ENCODE data around the gene POLR3A.
"Not testable (repeated sequence)": the region's sequence is repeated elsewhere in the genome, so short reads cannot be mapped to it uniquely, and the experiment has no call there.

Gene POLR3A

DNA sequence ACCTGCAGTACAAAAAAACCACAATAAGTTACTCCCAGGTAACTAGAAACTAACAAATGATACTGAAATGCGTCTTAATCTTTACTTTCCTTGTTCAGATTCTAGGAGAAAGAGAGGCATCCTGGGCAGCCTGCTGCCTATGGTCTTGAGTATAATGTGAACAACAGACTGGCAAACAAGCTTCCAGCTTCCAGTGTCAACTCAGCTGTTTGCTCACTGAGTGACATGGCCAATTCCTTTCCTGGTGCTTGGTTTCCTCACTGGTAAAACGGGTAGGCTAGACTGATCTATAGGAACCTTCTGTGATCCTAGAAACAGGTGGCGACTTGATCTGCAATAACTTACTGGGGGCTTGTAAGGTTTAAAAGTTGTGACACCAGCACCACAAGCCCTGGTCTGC lies 10.1 kb downstream of the POLR3A start:
- DNase-seq = no peak

DNA sequence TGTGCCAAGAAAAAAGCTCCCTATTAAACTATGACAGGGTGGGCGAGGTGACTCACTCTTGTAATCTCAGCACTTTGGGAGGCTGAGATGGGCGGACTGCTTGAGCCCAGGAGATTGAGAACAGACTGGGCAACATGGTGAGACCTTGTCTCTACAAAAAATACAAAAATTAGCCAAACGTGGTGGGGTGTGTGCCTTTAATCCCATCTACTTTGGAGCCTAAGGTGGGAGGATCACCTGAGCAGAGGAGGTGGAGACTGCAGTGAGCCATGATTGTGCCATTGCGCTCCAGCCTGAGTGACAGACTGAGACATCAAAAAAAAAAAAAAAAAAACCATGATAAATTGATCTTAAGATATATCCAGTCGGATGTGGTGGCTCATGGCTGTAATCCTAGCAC lies 11.5 kb downstream of the POLR3A start:
- no peak for DNase-seq

DNA sequence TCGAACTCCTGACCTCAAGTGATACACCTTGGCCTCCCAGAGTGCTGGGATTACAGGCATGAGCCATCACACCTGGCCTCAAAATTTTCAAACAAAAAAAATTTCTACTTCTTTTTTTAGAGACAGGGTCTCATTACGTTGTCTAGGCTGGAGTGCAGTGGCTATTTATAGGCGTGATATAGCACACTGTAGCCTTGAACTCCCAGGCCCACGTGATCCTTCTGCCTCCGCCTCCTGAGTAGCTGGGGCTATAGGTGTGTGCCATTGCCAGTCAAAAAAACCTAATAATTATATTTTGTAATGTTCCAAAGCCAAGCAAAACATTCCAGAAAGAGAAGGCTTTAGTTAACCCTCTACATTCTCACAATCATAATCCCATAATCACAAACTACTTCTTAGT lies 13.8 kb downstream of the POLR3A start:
- DNase-seq = no peak

DNA sequence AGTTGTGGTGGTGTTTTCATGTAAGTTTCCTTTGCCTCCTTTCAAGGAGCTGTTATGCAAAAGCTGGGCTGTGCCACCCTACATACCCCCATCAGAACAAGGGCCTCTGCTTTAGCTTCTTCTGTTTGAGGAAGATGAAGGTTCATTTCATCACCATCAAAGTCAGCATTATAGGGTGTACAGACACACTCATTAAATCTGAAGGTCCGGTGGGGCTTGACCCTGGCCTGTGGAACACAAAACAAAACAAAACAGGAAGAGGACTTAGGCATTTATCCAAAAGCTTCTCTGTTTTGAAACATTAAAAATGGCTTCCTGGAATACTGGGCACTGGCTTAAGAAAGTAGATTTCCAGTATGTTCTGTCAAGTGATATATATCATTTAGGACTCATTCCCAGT lies 15.8 kb downstream of the POLR3A start:
- DNase-seq = no peak

DNA sequence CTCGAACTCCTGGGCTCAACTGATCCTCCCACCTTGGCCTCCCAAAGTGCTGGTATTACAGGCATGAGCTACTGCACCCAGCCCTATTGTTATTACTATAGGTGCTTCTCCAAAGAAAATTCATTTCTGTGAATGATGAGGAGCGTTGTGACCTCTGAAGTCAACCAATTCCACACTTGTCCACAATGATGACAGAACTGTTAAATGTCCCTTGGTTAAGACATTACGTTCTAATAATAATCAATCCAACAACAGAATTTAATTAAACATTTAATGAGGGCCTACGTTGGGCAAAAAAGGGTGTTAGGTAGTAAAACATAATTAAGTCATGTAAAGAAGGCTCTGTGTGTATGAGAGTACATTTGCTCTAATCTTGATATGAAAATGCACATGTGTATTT lies 18.2 kb downstream of the POLR3A start:
- DNase-seq = no peak

DNA sequence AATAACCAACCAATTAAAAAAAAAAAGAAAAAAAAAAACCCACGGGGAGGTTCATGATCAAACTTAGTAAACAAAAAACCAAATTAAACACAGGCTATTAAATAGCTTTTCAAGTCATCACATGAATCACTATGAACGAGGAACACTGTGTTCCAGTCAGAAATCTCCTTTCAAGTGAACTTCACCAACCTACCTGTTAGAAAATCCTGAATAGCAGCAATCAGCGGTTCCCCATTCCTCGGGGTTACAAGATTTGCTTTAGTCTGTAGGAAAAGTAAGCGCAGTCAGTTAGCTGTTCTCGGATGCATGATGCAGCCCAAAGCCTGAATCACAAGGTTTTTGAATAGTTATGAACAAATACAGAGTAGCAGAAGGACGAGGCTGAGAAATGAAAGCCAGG lies 19.0 kb downstream of the POLR3A start:
- DNase-seq = no peak

DNA sequence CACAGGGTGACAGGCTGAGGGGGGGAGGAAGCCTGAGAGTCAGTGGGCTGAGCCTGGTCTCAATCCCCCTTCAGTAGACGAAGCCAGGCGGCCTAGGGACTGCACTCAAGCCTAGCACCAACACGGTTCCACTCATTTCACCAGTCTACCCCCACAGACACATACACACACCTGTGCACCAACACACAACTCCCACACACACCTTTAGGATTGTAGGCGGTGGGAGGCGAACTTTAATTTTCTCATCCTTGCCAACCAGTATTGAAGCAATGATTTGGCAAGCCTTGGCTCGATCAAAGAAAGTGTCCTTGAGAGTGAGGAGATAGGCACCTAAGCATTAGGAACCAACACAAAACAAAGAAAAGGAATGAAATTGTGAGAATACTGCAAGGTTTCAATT lies 19.7 kb downstream of the POLR3A start:
- DNase-seq = no peak

DNA sequence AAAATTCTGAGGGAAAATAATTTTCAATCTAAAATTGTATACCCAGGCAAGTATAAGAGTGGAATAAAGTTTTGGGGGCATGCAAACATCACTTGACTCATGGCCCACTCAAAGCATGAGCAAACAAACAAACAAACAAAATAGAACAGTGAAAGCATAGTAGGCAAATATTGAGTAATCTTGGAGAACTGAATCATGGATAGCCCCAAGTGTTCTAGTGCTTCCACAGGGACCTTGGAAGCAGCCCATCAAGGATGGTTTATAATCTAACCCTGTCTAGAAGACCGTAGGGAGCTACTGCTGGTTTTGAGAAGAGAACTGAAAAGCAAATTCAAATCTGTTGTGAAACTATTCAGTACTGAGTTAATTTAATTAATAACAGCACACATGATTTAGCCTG lies 22.1 kb downstream of the POLR3A start:
- no peak for DNase-seq

DNA sequence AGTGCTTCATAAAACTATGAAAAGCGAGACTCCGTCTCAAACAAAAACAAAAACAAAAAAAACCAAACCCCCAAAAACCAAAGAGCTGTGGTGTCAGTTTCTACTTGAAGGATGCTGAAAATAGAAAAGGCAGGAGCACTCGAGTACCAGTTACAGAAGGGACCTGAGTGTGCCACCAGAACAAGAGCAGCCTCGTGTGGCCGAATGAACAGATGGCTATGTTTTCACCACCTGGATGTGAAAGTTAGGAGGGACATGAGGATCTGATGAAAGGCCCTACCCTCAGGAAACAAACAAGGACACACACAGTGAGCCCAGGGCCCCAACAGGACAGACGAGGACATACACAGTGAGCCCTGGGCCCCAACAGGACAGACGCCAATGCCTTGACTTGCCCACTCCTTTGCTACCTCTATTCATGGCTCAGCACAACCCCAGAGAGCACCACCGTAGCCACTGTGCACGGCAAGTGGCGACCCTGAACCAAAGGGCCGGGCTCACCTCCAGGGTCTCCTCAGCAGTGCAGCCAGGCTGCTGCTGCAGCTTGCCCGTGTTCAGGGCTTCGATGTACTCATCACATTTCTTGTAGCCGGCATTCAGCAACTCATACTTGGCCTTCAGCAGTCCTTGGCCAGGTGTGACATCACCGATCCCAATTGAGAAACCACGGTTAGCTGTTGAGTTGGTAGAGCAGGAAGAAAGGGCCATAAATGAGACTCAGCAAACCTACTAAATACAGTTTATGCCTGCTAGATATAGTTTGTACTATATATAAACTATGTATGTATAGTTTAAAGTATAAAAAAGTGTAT lies 24.9 kb downstream of the POLR3A start:
- DNase-seq = no peak

DNA sequence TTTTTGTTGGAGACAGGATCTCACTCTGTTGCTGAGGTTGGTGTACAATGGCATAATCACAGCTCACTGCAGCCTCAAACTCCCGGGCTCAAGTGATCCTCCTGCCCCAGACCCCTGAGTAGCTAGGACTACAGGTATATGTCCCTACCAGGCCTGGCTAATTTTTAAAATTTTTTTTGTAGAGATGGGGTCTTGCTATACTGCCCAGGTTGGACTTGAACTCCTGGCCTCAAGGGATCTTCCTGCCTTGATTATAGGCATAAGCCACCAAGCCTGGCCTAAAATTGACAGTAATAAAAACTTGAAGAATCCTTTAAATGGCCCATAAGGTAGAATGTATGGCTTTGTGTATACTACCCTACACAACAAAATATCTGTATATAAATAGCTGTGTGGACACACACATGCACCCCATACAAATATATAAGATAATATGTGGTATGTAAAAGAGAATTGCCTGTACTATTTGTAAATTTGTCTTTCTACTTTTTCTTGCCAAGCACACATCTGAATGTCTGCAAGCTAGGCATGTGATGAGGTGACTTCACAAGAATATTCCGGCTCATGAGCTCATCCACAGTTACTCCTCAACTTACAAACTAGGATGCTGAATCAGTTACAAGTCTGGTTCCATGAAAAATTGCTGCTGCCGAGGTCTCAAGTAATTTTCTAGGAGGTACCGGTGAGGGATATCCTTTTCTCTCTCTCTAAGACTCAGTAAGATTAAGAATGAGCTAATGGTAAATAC lies 26.6 kb downstream of the POLR3A start:
- DNase-seq = no peak

DNA sequence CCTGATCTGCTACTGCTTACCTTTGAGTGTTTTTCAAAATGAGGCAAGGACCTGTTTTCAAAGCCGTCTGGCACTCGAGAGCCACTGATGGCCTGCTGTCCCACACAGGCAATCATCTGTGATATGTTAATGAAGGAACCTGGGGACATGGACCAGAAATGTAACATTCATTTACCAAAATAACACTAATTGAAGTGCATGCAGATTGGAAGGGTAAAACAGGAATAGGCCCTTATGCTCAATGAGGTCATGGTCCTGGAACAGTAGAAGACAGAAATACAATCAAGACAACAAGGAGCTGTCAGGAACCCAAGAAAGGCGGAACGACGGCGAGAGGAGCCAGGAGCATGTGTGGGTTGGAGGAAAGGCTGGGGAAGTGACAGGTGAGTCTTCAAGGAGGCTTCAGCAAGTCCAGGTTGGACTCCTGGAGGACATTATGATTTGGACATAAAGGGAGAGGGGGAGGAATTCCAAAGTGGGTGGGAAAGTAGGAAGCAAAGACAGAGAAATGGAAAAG lies 28.3 kb downstream of the POLR3A start:
- no peak for DNase-seq

DNA sequence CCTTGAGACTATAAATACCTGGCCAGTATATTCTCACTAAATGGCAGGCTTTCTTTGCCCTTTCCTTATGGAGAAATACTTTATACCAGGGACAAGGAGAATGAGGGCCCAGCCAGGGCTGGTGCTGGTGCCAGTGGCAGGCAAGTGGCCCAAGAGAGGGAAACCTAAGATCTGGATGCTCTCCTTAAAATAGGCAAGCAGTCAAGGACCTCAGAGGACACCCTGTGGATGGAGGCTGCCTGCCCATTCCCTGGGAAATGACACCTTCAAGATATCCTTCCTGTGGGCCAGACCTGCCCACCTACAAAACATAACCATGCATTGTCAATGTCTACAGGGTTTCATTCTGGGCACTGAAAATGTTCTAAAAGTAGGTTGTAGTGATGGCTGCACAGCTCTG lies 29.1 kb downstream of the POLR3A start:
- DNase-seq = no peak

DNA sequence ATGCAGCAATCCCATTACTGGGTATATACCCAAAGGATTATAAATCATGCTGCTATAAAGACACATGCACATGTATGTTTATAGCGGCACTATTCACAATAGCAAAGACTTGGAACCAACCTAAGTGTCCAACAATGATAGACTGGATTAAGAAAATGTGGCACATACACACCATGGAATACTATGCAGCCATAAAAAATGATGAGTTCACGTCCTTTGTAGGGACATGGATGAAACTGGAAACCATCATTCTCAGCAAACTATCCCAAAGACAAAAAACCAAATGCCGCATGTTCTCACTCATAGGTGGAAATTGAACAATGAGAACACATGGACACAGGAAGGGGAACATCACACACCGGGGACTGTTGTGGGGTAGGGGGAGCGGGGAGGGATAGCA lies 30.5 kb downstream of the POLR3A start:
- DNase-seq = not testable (repeated sequence)

DNA sequence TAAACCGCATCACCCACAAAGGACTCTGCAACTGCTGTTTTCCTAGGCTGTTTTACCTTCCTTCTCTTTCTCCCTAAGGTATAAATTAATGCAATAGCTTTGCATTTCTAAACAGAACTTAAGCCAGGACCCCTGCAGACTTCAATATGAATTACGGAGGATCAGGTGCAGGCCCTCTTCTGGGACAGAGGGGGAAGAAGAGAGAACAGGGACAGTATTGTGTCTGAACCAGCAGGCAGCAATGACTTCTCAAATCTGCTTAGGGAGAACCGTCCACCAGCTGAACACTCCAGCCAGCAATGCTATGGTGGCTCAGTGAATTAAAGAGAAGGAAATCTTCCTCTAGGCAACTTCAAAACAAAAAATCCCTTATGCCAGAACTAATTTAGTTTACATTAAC lies 35.7 kb downstream of the POLR3A start:
- DNase-seq = no peak

DNA sequence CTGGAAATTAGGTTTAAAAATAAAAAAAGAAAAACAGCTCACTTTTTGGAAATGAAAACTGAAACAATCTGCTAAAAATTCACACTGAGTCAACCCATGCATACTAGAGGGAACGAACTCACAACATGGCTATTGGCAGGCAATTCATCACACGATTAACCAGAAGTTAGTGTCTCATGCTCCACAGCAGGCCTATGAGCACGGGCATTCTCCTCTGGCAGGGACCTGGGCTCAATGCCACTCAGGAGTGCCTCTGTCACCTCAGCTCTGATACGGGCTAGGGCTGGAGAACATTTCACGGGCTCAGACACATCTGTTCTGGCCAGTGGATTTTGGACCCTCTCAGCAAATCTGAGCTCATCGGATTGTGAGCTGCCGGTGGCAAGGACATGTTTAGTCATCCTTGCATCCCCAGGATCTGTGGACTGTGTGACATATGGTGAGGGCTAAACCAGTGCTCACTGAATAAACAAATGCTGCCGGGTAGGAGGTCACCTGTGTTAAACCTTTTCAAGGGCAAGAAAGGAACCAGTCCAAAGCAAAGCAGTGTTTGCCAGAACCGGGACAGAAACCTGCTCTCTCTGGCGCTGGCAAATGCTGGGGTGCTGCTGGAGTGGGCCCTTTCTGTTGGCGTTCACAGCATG lies 40.1 kb downstream of the POLR3A start:
- no peak for DNase-seq

DNA sequence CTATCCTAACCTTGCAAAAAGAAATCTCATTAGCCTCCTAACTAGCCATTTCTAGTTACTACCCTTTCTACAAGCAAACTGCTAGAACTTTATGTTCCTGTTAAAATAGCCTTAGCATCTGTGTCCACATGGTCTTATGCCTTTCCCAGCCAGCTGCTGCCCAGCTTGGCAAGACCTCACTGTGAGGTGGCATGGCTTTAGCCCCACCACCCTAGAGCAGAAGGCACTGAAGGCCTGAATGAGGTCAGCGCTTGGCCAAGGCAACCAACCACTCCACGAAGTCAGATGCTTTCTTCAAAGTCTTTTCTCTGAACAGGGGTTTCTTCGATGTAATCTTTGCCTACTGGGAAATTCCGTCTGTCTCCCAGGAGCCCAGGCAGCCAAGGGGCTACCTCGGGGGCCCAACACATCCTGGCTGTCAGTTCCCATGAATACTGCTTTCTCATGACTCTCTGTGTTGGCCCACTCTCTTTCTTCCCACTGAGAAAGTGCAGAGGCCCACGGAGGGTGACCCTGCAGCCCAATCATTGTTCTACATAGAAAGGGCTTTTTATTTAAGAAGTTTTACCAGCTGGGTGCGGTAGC lies 41.6 kb downstream of the POLR3A start:
- DNase-seq = no peak

DNA sequence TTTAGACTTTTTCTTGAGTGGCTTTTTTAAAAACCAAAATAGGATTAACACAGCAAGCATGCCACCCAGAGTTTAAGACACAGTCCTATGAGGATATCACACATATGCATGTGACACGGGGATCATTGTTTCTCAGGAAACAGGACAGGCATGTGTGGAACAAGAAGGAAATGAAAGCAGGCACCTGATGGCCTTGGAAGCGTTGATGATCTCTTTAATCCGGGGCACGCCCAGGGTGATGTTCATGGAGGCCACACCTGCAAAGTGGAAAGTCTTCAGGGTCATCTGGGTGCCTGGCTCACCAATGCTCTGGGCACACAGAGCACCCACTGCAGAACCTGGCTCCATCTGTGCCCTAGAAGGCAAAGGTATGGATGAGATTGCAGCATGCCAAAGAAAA lies 44.3 kb downstream of the POLR3A start:
- no peak for DNase-seq

DNA sequence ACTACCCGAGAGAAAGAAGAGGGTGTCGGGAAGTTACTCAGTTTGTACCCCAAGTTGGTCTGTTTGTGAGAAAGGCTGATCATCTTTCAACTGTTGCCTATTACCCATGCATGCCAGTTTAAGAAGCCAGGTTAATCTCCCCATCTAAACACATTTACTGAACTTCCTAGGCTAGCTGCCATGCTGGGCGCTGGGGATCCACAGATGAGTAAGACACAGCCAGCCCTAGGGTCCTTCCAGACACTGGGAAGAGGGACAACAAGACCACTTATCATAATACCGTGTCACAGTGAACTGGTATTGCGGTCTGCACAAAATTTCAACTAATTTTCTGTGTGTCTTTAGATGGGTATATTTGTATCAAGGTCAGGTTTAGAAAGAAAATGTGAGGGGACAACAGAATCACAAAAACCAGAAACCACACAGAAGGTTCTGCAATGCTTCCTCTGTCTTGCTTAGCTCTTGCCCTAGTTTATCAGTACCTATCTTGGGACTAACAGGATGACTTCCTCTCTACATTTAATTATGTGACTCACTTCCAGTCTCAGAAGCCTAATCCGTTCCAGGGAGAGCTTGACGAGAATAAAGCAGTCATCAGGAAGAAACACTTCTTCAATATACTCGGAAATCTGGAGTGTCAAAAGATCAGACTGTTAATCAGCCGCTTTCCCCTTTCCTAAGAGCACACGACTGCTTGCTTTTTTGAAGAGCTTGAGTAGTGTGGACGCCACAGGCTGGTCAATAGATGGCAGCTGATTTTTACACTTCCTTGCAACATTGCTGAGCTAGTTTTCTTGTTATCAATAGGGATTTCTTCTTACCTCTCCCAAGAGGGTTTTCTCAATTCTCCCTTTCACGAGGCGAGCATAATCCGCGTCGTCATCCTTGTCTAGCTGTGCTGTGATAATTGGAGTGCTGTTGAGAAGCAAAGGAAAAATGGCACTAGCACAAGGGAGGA lies 45.7 kb downstream of the POLR3A start:
- DNase-seq = no peak

DNA sequence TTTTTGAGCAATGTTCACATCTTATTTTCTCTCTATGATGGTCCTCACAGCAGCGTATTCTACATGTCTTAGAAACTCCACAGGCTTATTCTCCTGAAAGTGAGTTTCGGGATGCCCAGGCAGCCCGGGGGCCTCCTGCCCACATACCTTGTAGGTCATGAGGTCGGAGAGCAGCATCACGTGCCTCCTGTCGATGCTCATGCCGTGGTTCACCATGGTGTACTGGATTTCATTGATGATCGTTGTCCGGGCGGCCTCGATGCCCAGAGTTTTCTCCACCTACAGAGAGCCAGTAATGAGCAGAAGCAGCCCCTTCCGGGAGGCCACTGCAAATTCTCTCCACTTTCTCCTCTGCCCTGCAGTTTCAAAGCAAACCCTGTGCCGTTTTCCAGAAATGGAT lies 48.0 kb downstream of the POLR3A start:
- DNase-seq = no peak

DNA sequence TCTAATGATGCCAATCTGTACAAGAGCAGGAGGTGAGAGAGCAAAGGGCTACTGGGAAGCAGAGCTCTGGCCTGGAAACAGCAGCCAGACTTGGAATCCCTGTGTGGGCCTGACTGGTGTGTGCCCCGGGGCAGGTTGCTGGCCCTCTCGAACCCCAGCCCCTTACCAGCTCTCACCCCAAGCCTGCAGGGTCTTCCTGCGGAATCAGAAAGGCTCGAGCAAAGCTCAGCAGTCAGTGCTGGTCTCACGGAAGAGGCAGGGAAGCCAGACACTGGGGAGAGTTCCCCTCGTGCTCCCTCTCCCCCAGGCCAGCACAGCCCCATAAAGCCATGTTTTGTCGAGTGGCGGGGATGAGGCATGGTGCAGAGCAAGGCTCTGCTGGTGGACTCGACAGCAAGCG lies 50.1 kb downstream of the POLR3A start:
- no peak for DNase-seq

DNA sequence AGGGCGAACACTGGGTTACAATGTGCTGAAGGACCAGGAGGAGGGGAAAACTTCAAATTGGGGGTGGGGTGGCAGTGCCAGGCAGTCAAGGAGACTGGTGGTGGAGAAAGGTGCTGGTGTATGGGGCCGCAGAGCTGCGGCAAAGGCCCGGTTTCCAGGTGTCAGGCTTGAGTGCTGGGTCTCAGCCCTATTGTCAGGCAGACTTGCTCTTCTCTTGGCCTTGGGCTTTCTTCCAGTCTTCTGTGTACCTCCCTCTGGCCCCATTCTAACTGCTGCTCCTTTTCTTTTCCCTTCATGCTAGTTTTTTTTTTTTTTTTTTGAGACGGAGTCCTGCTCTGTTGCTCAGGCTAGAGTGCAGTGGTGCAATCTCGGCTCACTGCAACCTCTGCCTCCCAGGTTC lies 51.0 kb downstream of the POLR3A start:
- no peak for DNase-seq

DNA sequence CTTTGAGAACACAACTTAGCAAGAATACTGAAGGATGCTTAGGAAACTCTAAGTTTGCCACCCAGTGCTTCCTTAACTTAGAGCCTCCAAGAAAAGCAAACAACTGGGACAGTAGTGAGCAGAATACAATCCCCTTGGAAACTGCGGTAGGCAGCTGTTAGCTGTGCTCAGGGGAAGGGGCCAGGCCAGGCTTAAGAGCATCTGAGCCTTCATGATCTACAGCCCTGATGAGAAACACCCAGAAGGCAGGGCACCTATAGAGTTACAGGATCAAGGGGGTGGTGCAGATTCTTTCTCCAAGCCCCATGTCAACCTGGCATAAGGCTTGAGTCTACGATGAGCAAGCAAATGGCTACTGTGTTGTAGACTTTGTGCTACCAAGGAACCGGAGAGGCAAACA lies 51.4 kb downstream of the POLR3A start:
- no peak for DNase-seq

All from CD4-positive, alpha-beta T cell treated with Interleukin-1 beta for 1 hour (primary cell).